Measurements from ENCODE around the gene COL4A2. TPM values are rescaled to one million over a fixed set of nuclear protein-coding genes. Genes with fewer than 3 reads are reported as not detected.
"Not testable (repeated sequence)": the region's sequence is repeated elsewhere in the genome, so short reads cannot be mapped to it uniquely, and the experiment has no call there.

The COL4A2 gene
- total RNA-seq, 4 donors from 2014 or later, result 51.2 to 85.8 (median 70.5) TPM

GRCh38 chr13:110485604-110486003, 178.5 kb downstream of the COL4A2 start:
- Histone ChIP-seq H3K9me3 (no peaks in the 10 kb centered on the region), H3K4me3 (no peak overlapping the region), H3K36me3 (peaks cover 0 to 10% of the 10 kb centered on the region in 2 donors), H3K4me1 (no peaks in the 10 kb centered on the region), H3K27ac (no peak overlapping the region), H3K27me3 (no peaks in the 10 kb centered on the region)
- no peak for DNase-seq
- in situ Hi-C loops (cut with MboI; ENCODE audit: low sequenced_read_pairs in 4 of 4), result no loop called here
- intact Hi-C loops (cut with DNase I; ENCODE audit: low total_unique reads), result no loop called here
- ATAC-seq, result no peak
- TF ChIP-seq CTCF (IDR thresholded peaks at IDR 0.05 in 4 of 5, conservative IDR thresholded peaks at IDR 0.05 in 1 of 5) (no peak), POLR2A (IDR thresholded peaks at IDR 0.05) (no peak)

GRCh38 chr13:110486061-110486715, 179.1 kb downstream of the COL4A2 start:
- Histone ChIP-seq H3K27ac (no peak overlapping the region), H3K36me3 (peaks cover 0 to 10% of the 10 kb centered on the region in 2 donors), H3K9me3 (no peaks in the 10 kb centered on the region), H3K4me1 (no peaks in the 10 kb centered on the region), H3K4me3 (no peak overlapping the region), H3K27me3 (no peaks in the 10 kb centered on the region)
- in situ Hi-C loops (cut with MboI; ENCODE audit: low sequenced_read_pairs in 4 of 4), result no loop called here
- intact Hi-C loops (cut with DNase I; ENCODE audit: low total_unique reads), result no loop called here
- TF ChIP-seq POLR2A (IDR thresholded peaks at IDR 0.05) (no peak), CTCF (IDR thresholded peaks at IDR 0.05 in 4 of 5, conservative IDR thresholded peaks at IDR 0.05 in 1 of 5) (no peak)
- no peak for DNase-seq
- ATAC-seq, result no peak

GRCh38 chr13:110486880-110487279, 179.8 kb downstream of the COL4A2 start:
- peaks cover 0 to 10% of the 10 kb centered on the region in 2 donors for H3K36me3 ChIP-seq
- H3K27me3 ChIP-seq; H3K9me3 ChIP-seq; ATAC-seq; H3K27ac ChIP-seq; H3K4me3 ChIP-seq; intact Hi-C loops (cut with DNase I; ENCODE audit: low total_unique reads); H3K4me1 ChIP-seq; DNase-seq; in situ Hi-C loops (cut with MboI; ENCODE audit: low sequenced_read_pairs in 4 of 4): not testable (repeated sequence)

- Histone ChIP-seq H3K36me3 (peaks cover 0 to 6% of the 10 kb centered on the region in 2 donors), H3K27me3 (no peaks in the 10 kb centered on the region), H3K4me3 (no peak overlapping the region), H3K9me3 (no peaks in the 10 kb centered on the region), H3K27ac (no peak overlapping the region), H3K4me1 (no peaks in the 10 kb centered on the region)
- intact Hi-C loops (cut with DNase I; ENCODE audit: low total_unique reads), result loop anchor here (10.0 kb wide), 1 partner anchor 545 kb away; no protein-coding TSS in a partner anchor
- in situ Hi-C loops (cut with MboI; ENCODE audit: low sequenced_read_pairs in 4 of 4), result no loop called here
- ATAC-seq (no peak), DNase-seq (no peak)
- TF ChIP-seq CTCF (IDR thresholded peaks at IDR 0.05 in 4 of 5, conservative IDR thresholded peaks at IDR 0.05 in 1 of 5) (no peak), POLR2A (IDR thresholded peaks at IDR 0.05) (no peak)
These were observed 183.1 kb downstream of the COL4A2 start for GRCh38 chr13:110490009-110490770.
